H1 (cell line): ENCODE results near the gene NCAPD3. TPM values are rescaled to one million over a fixed set of nuclear protein-coding genes. Genes with fewer than 3 reads are reported as not detected.
"Not testable (repeated sequence)": the region's sequence is repeated elsewhere in the genome, so short reads cannot be mapped to it uniquely, and the experiment has no call there.

Source experiments
- CTCF ChIA-PET: fragments of 300-600 bp; sonication (Branson Sonifier 250); formaldehyde crosslinking; loops from one replicate; lab custom pipeline; 2021; ENCODE audit not compliant: partially characterized antibody; lab: Charles Lee
- POLR2A ChIA-PET: fragments of 300-600 bp; sonication (Branson Sonifier 250); formaldehyde crosslinking; loops from one replicate; lab custom pipeline; 2021; ENCODE audit warnings: inconsistent platforms; ENCODE audit not compliant: partially characterized antibody; lab: Charles Lee
- DNase-seq, 2 experiments: peaks; one replicate each; pipeline versions ENCODE4 v3.0.0 to v3.0.0-alpha.2; 2010 to 2022; ENCODE audit warnings: low spot score in 2 of 2, low read depth in 1 of 2, mixed read lengths in 1 of 2
- FAIRE-seq: peaks from 2 replicates; lab custom pipeline; 2011; peaks lifted over from hg19 to GRCh38; lab: Jason Lieb, UNC
- H2AFZ ChIP-seq: 2 replicates; pipeline ENCODE4 v1.8.1; 2012; ENCODE audit warnings: low read length, inconsistent platforms
- H2AK5ac ChIP-seq: 2 replicates; pipeline ENCODE4 v1.6.1; 2013; ENCODE audit warnings: low read depth, low read length
- H2BK120ac ChIP-seq: replicated peaks from 2 replicates; pipeline ENCODE3; 2013; ENCODE audit warnings: low read depth, low read length, inconsistent platforms
- H2BK12ac ChIP-seq: 2 replicates; pipeline ENCODE4 v1.6.1; 2013; ENCODE audit warnings: low read depth, low read length
- H2BK15ac ChIP-seq: 2 replicates; pipeline ENCODE4 v1.6.1; 2013; ENCODE audit warnings: low read length
- H2BK20ac ChIP-seq: 2 replicates; pipeline ENCODE4 v1.6.1; 2013; ENCODE audit warnings: low read length
- H2BK5ac ChIP-seq: 2 replicates; pipeline ENCODE4 v1.6.1; 2013; ENCODE audit warnings: low read depth, low read length
- H3K14ac ChIP-seq: 2 replicates; pipeline ENCODE4 v1.6.1; 2013; ENCODE audit warnings: inconsistent platforms; ENCODE audit not compliant: insufficient read length
- H3K18ac ChIP-seq: 2 replicates; pipeline ENCODE4 v1.6.1; 2013; ENCODE audit warnings: low read length; ENCODE audit errors: extremely low read depth
- H3K23ac ChIP-seq: 2 replicates; pipeline ENCODE4 v1.6.1; 2013; ENCODE audit warnings: inconsistent platforms; ENCODE audit not compliant: insufficient read length
- H3K23me2 ChIP-seq: 2 replicates; pipeline ENCODE4 v1.6.1; 2013; ENCODE audit warnings: low read depth, low read length
- H3K27ac ChIP-seq: 2 replicates; pipeline ENCODE4 v1.6.1; 2011; ENCODE audit warnings: low read depth, low read length, inconsistent platforms
- H3K27me3 ChIP-seq, 4 experiments: replicated peaks in 1 of 4; 1 replicate in 1 of 4; 2 replicates in 3 of 4; pipeline versions ENCODE4 v1.6.1 to v1.8.1; 2011 to 2013; ENCODE audit warnings: low read length in 3 of 4, mild to moderate bottlenecking in 3 of 4, inconsistent platforms in 2 of 4, mixed read lengths in 2 of 4, moderate library complexity in 1 of 4; ENCODE audit not compliant: control insufficient read depth in 3 of 4, insufficient read depth in 3 of 4; ENCODE audit errors: extremely low read depth in 1 of 4
- H3K36me3 ChIP-seq, 4 experiments: 2 replicates each; pipeline versions ENCODE4 v1.6.1 to v1.8.1; 2011 to 2013; ENCODE audit warnings: mild to moderate bottlenecking in 4 of 4, low read length in 3 of 4, moderate library complexity in 2 of 4, control low read depth in 1 of 4, inconsistent platforms in 1 of 4; ENCODE audit not compliant: insufficient read depth in 4 of 4, control insufficient read depth in 2 of 4
- H3K4ac ChIP-seq: replicated peaks from 2 replicates; pipeline ENCODE3; 2013; ENCODE audit warnings: low read length, low read depth, mixed read lengths, inconsistent platforms; ENCODE audit not compliant: insufficient read length
- H3K4me1 ChIP-seq, 4 experiments: replicated peaks in 1 of 4; 1 replicate in 1 of 4; 2 replicates in 3 of 4; pipeline versions ENCODE4 v1.6.1 to v1.8.1; 2011 to 2013; ENCODE audit warnings: low read length in 3 of 4, inconsistent platforms in 2 of 4, mixed read lengths in 1 of 4; ENCODE audit not compliant: insufficient read depth in 4 of 4, control insufficient read depth in 3 of 4
- H3K4me2 ChIP-seq, 2 experiments: 2 replicates each; pipeline versions ENCODE4 v1.6.1 to v1.8.1; 2011 to 2013; ENCODE audit warnings: low read depth in 2 of 2, low read length in 2 of 2, control low read depth in 1 of 2, inconsistent platforms in 1 of 2, mild to moderate bottlenecking in 1 of 2; ENCODE audit not compliant: insufficient read depth in 1 of 2
- H3K4me3 ChIP-seq, 4 experiments: fragments of 200-600, 300-600 bp in 1 of 4; sonication (generic), shearing (Covaris generic), sonication (Bioruptor Twin) in 1 of 4; 2 replicates each; pipeline versions ENCODE4 v1.5.1 to v1.8.1; 2011 to 2016; ENCODE audit warnings: low read length in 4 of 4, low read depth in 3 of 4, control low read depth in 2 of 4, inconsistent platforms in 2 of 4, mild to moderate bottlenecking in 2 of 4, mixed read lengths in 1 of 4, moderate library complexity in 1 of 4; ENCODE audit not compliant: insufficient read depth in 2 of 4; ENCODE audit errors: extremely low read depth in 1 of 4
- H3K56ac ChIP-seq: replicated peaks from 2 replicates; pipeline ENCODE3; 2013; ENCODE audit warnings: low read depth, mild to moderate bottlenecking, mixed read lengths, low read length, inconsistent platforms; ENCODE audit not compliant: insufficient read length
- H3K79me1 ChIP-seq: 2 replicates; pipeline ENCODE4 v1.6.1; 2013; ENCODE audit warnings: low read depth, low read length, control low read depth
- H3K79me2 ChIP-seq, 2 experiments: 2 replicates each; pipeline versions ENCODE4 v1.6.1 to v1.8.1; 2012 to 2013; ENCODE audit warnings: low read length in 2 of 2, mild to moderate bottlenecking in 2 of 2, inconsistent platforms in 1 of 2; ENCODE audit not compliant: insufficient read depth in 2 of 2, control insufficient read depth in 1 of 2
- H3K9ac ChIP-seq, 4 experiments: replicated peaks in 1 of 4; 1 replicate in 1 of 4; 2 replicates in 3 of 4; pipeline versions ENCODE4 v1.6.1 to v1.8.1; 2011 to 2013; ENCODE audit warnings: low read depth in 3 of 4, low read length in 3 of 4, control low read depth in 2 of 4, mild to moderate bottlenecking in 2 of 4, moderate library complexity in 2 of 4, inconsistent platforms in 1 of 4; ENCODE audit errors: extremely low read depth in 1 of 4
- H3K9me3 ChIP-seq, 2 experiments: 2 replicates each; pipeline versions ENCODE4 v1.6.1 to v1.8.1; 2012 to 2013; ENCODE audit warnings: mild to moderate bottlenecking in 2 of 2, moderate library complexity in 2 of 2, control low read depth in 1 of 2, inconsistent platforms in 1 of 2, low read depth in 1 of 2, low read length in 1 of 2, mixed read lengths in 1 of 2; ENCODE audit not compliant: insufficient read depth in 2 of 2
- H4K20me1 ChIP-seq, 2 experiments: replicated peaks in 1 of 2; 2 replicates each; pipeline versions ENCODE3 to v1.8.1; 2011 to 2013; ENCODE audit warnings: inconsistent platforms in 2 of 2, low read length in 2 of 2, mild to moderate bottlenecking in 1 of 2; ENCODE audit not compliant: insufficient read depth in 2 of 2, control insufficient read depth in 1 of 2
- H4K5ac ChIP-seq: 2 replicates; pipeline ENCODE4 v1.6.1; 2013; ENCODE audit warnings: low read length, low read depth, mixed read lengths, inconsistent platforms; ENCODE audit not compliant: insufficient read length
- H4K8ac ChIP-seq: 2 replicates; pipeline ENCODE4 v1.8.0; 2013; ENCODE audit warnings: mild to moderate bottlenecking, moderate library complexity, low read length, inconsistent platforms; ENCODE audit not compliant: insufficient read depth; ENCODE audit errors: extremely low read depth
- H4K91ac ChIP-seq: replicated peaks from 2 replicates; pipeline ENCODE3; 2013; ENCODE audit warnings: low read length, mixed read lengths, inconsistent platforms; ENCODE audit not compliant: insufficient read length
- SP1 ChIP-seq: IDR thresholded peaks from 2 replicates; pipeline ENCODE4 v1.6.1; 2011; ENCODE audit warnings: low read depth, low read length
- WGBS, 2 experiments: shearing (Covaris generic) in 1 of 2; methylation state at CpG; one replicate each; pipeline versions ENCODE4 v1.1.6 to v1.1.7; 2013 to 2015; ENCODE audit warnings: low lambda C conversion rate in 2 of 2, mixed read lengths in 2 of 2, inconsistent platforms in 1 of 2, low coverage in 1 of 2, missing lambda C conversion rate in 1 of 2; ENCODE audit not compliant: insufficient replicate concordance in 2 of 2, insufficient coverage in 1 of 2, insufficient read length in 1 of 2; ENCODE audit errors: extremely low coverage in 1 of 2, missing lambda C conversion rate in 1 of 2; 5-methylcytosine and 5-hydroxymethylcytosine counted together
- polyA plus RNA-seq, 7 experiments: library from polyadenylated mRNA; depleted of rRNA in 3 of 7; stranded (reverse) in 5 of 7; unstranded in 2 of 7; fragments of >200 nt in 5 of 7; fragments of 200-250 nt in 2 of 7; gene quantifications; 1 replicate in 5 of 7; 2 replicates in 1 of 7; 4 replicates in 1 of 7; pipeline versions ENCODE4 v1.2.1 to v1.2.3, GENCODE V29; 2011 to 2013; ENCODE audit warnings: missing spikeins in 2 of 7, mixed read lengths in 2 of 7
- total RNA-seq: library from RNA; stranded (reverse); fragmentation: NEBNext Ultra II Directional; extraction: Animal tissue kit (Norgen Biotek cat#: 25700); gene quantifications from 2 replicates; pipeline ENCODE4 v1.2.1, GENCODE V29; 2021

The NCAPD3 gene
- total and polyA plus RNA-seq, 2 of the 8 experiments (the other 6 are each of a cell fraction or from before 2014, with no cell fraction given), result 26.5 to 55.2 TPM

DNA sequence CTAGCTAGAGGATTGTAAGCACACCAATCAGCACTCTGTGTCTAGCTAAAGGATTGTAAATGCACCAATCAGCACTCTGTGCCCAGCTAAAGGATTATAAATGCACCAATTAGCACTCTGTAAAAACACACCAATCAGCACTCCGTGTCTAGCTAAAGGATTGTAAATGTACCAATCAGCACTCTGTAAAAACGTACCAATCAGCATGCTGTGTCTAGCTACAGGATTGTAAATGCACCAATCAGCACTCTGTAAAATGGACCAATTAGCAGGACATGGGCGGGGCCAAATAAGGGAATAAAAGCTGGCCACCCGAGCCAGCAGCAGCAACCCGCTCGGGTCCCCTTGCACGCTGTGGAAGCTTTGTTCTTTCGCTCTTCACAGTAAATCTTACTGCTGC, 35.7 kb downstream of the NCAPD3 start:
- H4K5ac ChIP-seq, DNase-seq, H3K23ac ChIP-seq, H4K20me1 ChIP-seq, H2BK20ac ChIP-seq, H3K4me3 ChIP-seq, H2AK5ac ChIP-seq, H3K9ac ChIP-seq, H2BK12ac ChIP-seq, H3K14ac ChIP-seq, H3K27me3 ChIP-seq, H3K4me1 ChIP-seq, H4K8ac ChIP-seq, H3K18ac ChIP-seq, H3K4ac ChIP-seq, H3K79me2 ChIP-seq, H2BK15ac ChIP-seq, H2AFZ ChIP-seq, H3K23me2 ChIP-seq, H3K56ac ChIP-seq, H4K91ac ChIP-seq, FAIRE-seq, H2BK120ac ChIP-seq, H3K4me2 ChIP-seq, H3K27ac ChIP-seq, H2BK5ac ChIP-seq, H3K9me3 ChIP-seq, H3K79me1 ChIP-seq: not testable (repeated sequence)
- H3K36me3 ChIP-seq, result peaks cover 15 to 75% (median 53%) of the 10 kb centered on the region in 4 experiments
- TF ChIP-seq SP1, result peak; percentile 40; the same call in 1 of the 2 replicates
- POLR2A ChIA-PET, result interaction anchor here (1.6 kb wide), 1 partner anchor 85 kb away, joined by 4 read pairs; no protein-coding TSS in a partner anchor
- CTCF ChIA-PET, result interaction anchor here (0.6 to 1.6 kb wide), 3 partner anchors 12 to 664 kb away, joined by 3 read pairs; no protein-coding TSS in a partner anchor
- 99% methylated on average over 8 of the region's 8 CpGs; no CpG with 5 or more reads in 1 of the 2 experiments for WGBS, 2 experiments
